Posterior vena cava (tissue), 2 donors: ENCODE results near the gene CINP. TPM values are rescaled to one million over a fixed set of nuclear protein-coding genes. Genes with fewer than 3 reads are reported as not detected.

Experiments
- DNase-seq: peaks from one replicate; pipeline ENCODE4 v3.0.0-alpha.2; 2020; ENCODE audit warnings: low spot score
- intact Hi-C, 2 donors: fragments of 100-400 bp; cut with DNase I; formaldehyde crosslinking; loops; one replicate each; pipeline versions ENCODE4 v1.14.1 to v1.14.2; 2022 to 2023
- long read RNA-seq, 2 donors: library from polyadenylated mRNA; unstranded; transcript quantifications; one replicate each; pipeline ENCODE4 v2.0.0, GENCODE V29; 2020 to 2021
- total RNA-seq, 2 donors: library from RNA; stranded (reverse); fragmentation: NEBNext Ultra II Directional; extraction: Animal tissue kit (Norgen Biotek cat#: 25700); gene quantifications; one replicate each; pipeline ENCODE4 v1.2.1, GENCODE V29; 2021
- donor health status: DM: yes; HTN: yes; CAD: no.
- donor health status: DM: yes; HTN: yes; CAD: no.

Gene CINP
- total RNA-seq = 10 to 100 TPM; 27.4 to 30.7 TPM
- long read RNA-seq, donor 1, full-length matches to known transcripts = 14 of 19 reads
- long read RNA-seq, donor 1, partial matches to known transcripts = 3 of 19 reads
- long read RNA-seq, donor 1, other reads (novel, unspliced or antisense) = 2 of 19 reads
- long read RNA-seq, donor 2, full-length matches to known transcripts = 29 of 42 reads
- long read RNA-seq, donor 2, partial matches to known transcripts = 3 of 42 reads
- long read RNA-seq, donor 2, other reads (novel, unspliced or antisense) = 10 of 42 reads

DNA sequence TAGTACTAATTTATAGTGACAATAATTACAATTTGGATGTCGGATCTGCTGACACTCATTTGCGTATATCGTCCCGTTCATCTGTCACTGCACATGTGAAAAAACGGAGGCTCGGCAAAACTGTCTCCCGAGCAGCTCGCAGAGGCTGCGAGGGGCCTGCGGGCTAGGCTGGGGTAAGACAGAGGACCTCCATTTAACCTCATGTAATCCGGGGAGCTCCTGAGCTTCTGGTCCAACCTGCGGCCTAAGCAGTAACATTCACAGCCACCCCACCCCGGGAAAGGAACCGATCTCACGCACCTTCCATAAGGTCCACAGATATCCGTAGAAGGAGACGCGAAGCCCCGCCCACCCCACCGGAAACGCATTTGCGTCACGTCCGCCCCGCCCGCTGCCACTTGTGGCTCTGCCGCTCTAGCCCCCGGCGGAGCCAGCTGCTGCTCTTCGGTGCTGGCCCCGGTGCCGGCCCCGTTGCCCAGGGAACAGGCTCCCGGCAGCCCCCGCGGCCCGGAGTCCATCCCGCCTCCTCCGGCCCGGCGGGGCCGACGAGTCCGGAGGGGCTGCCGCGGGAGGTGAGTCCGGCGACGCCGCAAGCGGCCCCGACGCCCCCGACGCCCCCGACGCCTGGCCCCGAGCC lies at the start of gene CINP, which contains the start of gene TECPR2:
Gene CINP, minus strand, starts transcription at position 346 of the 637 bp plus-strand sequence. Its CDS starts 39 bp downstream, at position 307.
Gene TECPR2, plus strand, starts transcription at position 397 of the 637 bp plus-strand sequence. CDS start 13,781 bp downstream, outside the sequence.
- DNase-seq = peak; percentile 99
- intact Hi-C loops = loop anchor here in 1 of 2 donors (10.0 kb wide), 1 partner anchor 152 kb away; no protein-coding TSS in a partner anchor

DNA sequence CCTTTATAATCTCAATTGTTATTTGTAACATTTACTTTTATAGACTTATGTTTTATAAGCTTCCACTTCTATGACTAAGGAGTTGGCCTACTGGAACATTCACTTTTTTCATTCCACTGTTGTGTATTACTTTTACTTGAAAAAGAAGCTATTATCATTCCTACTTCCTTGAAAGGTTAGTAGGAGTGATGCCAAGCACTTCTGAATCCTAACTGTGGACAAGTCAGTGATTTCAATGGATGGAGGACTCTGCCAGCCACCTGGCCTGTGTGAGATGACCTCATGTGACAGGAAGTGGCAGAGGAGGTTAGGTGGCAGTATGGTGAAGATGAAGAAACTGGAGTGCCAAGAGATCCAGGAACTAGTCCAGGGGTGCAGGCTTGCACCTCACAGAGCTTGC lies 46.0 kb upstream of the CINP start:
- intact Hi-C loops = no loop called here

DNA sequence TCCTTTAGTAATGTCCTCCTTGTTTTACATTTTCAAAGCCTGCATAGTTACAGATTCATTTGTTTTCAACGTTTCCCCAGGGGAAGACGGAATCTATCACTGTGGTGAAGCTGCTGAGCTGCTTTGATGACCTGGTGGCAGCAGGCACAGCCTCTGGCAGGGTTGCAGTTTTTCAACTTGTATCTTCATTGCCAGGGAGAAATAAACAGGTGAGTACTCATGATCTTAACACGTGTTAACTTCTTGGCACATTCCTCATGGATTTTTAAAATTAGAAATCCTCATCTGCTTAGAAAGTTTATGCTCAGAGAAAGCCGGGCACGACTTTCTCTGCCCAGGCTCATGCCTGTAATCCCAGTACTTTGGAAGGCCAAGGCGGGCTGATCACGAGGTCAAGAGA lies 44.6 kb upstream of the CINP start:
- intact Hi-C loops = no loop called here
- DNase-seq = no peak

More for the DNA sequence above, 46.0 kb upstream of the CINP start:
- DNase-seq = no peak

DNA sequence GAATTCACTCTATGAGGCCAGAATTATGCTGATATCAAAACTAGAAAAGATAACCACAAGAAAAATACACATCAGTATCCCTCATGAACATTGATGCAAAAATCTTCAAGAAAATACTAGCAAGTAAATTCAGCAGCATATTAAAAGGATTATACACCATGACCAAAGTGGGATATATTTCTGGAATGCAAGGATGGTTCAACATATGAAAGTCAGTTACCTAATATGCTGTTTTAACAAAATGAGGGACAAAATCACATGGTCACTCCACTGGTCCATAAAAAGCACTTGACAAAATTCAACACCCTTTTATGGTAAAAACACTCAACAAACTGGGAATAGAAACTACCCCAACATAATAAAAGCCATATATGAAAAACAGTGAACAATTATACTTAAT lies 40.3 kb upstream of the CINP start:
- DNase-seq = no peak
- intact Hi-C loops = no loop called here

DNA sequence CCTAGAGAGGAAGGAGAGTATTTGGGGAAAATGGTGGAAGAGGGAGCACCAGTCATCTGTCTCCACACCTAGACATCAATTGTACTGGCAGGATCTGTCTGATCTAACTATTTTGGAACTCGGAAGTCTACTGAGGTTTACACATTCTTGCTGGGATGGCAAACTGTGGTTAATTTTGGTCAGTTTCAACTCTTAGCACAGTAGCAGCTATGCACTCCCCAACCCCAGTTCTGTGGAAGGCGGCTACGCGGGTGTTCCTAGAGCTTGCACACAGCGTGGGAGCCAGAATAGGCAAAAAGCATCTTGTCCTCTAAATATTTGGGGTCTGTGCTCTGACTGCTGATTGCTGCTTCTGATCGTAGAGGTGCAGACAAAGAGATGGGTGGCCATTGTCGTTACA lies 33.8 kb upstream of the CINP start:
- DNase-seq = no peak
- intact Hi-C loops = no loop called here

DNA sequence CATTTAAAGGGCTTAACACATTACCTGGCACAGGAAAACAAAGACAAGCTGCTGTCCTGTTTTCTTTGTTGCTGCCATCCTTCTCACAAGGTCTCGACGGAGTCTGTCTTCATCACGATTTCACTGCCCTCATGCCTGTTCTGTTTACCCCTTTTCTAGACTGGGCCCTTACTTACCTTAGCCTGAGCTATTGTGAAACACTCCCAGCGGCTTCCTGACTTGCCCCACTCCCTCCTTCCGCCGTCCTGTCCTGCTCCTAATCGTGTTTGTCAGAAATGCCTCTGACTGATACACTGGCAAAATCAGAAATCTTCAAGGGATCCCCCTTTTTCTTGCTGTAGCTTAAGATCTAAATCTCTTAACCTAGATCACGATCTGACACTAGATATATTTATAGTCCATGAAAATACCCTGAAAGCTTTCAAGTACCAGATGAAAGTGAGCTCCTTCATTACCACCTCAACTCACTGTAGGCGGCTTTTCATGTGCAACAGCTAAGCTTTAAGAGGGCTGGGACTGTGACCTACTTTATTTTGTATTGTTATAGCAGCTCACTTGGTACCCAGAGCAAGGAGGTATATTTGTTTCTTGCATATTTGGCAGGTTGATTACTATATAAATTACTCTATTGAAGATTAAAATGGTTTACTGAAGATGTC lies 32.2 kb upstream of the CINP start:
- intact Hi-C loops = no loop called here
- no peak for DNase-seq

DNA sequence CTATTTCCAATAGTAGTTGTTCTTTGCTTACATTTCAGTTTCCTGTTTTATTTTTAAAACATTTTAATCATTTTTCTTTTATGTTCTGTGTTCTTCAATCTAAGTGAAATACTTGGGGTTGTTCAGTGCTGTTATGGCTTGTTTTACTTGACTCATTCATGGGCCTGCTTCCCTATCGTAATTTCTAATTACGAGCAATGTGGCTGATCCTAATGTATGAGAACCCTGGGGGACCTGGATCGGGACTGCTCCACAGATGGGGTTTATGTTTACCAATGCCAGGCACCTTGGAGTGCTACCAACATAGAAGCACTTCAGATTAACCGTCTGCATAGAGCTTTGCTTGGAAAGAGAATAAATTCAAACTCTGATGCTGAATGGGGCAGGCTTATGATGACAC lies 29.8 kb upstream of the CINP start:
- intact Hi-C loops = no loop called here

DNA sequence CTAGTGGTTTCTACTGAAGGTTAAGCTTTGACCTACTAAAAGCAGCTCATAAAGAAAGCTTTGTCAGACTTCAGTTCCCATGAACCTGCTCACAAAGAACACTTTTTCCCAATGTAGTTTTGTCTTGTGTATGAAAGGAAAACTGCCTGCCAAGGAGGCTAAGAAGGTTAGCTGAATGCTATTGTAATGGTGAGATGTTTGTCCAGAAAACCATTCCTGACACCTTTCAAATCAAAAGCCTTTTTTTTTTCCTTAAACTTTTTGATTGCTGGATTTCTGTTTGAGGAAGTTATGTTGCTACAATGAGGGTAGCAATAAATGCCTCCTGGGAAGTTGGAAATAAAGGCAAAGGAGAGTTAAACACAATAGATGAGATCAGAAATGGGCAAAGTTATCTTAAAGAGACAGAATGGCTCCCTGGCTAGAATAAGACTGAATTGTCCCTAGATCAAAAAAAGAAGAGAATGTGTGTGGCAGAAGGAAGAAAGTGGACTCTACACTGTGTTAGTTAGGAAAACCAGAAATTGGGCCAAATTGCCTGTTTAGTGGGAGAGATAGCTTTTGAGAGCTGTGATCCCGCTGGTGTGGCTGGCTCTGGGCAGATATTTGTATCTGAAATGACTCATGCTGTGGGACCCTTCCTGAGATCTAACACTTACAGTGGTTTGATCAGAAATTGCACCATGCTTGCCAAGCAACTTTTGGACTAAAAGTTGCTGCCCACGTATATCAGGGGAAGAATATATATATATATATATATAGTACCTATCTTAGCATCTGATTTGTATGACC lies 27.6 kb upstream of the CINP start:
- intact Hi-C loops = no loop called here
- no peak for DNase-seq

More for the DNA sequence above, 29.8 kb upstream of the CINP start:
- no peak for DNase-seq

DNA sequence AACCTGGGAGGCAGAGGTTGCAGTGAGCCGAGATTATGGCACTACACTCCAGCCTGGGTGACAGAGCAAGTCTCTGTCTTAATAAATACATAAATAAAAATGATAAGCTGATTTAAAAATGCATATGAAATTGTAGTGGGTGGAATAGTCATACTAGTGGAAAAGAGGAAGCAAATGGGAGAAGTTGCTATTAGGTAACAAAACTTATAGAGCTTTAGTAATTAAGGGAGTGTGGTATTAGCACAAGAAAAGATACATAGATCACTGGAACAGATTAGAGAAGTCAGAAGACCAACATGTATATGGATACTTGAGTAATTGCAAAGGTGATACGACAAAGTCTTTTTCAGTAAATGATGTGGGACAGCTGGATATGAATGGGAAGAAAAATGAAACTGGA lies 26.6 kb upstream of the CINP start:
- DNase-seq = no peak
- intact Hi-C loops = no loop called here

DNA sequence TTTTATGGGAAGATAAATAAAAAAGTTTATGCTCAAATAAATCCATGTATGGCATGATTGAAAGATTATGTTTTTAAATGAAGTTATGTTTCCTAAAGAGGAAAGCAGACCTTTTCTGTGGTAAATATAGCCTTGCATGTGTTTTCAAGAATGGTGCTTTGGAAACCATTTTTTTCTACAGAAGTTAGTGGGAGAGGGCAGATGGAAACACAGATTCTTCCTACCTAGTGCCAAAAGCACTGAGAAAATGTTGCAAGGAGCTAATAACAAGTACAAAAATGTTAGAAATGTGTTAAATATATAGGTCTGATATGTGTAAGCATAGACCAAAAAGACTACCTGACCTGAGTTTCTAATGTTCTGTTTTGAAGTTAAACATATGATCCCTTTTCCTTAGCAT lies 24.4 kb upstream of the CINP start:
- no peak for DNase-seq
- intact Hi-C loops = no loop called here

DNA sequence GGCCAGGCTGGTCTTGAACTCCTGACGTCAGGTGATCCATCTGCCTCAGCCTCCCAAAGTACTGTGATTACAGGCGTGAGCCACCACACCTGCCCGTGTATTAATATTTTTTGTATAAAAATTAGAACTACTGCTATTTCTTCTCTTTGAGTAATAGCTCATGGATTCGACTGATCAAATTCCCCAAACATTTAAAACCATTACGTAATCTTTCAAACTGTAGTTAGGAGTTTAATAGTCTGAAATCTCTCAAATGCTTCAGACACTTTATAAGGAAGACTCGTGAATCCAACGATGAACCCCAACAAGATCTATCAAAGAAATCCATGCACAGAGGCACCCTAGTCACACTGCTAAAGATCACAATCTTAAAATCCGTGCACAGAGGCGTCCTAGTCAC lies 16.1 kb upstream of the CINP start:
- intact Hi-C loops = no loop called here

DNA sequence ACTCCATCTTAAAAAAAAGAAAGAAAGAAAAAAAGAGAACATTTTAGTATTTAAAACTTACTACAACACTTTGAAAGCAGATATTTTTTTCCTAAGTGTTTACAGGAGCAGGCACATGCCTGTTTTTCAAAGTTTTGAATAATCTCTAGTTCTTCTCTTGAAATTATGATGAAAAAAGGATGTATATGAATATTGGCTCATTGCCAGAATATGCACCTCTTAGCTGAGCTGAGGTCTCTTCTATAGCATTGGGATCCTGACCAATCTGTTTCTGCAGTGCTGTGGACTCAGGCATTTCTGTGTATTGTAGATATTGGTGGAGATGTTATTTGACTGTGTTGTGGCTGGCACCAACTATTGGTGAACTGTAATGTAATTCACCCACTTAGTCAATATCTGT lies 15.0 kb upstream of the CINP start:
- no peak for DNase-seq
- intact Hi-C loops = no loop called here

More for the DNA sequence above, 16.1 kb upstream of the CINP start:
- DNase-seq = no peak

DNA sequence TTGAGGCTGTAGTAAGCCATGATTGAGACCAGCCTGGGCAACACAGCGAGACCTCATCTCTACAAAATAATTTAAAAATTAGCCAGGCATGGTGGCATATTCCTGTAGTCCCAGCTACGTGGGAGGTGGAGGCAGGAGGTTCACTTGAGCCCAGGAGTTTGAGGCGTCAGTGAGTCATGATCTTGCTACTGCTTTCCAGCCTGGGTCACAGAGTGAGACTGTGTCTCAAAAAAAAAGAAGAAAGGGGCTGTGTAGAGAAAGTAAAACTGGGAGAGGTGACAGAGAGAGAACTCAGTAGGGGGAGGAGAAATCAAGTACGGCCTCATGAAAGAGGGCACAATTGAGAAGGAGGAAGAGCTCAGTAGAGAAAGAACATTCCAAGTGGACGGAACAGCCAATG lies 12.4 kb upstream of the CINP start:
- no peak for DNase-seq
- intact Hi-C loops = no loop called here

DNA sequence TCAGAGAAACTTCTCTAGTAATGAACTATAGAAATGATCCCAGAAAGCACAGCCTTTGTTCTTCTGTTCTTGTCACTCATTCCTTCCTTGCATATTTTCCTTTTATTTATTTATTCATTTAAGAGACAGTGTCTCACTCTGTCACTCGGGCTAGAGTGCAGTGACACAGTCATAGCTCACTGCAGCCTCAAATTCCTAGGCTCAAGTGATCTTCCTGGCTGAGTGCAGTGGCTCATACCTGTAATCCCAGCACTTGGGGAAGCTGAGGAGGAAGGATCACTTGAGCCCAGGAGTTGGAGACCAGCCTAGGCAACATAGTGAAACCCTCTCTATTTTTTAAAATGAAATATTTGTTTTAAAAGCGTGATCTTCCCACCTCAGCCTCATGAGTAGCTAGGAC lies 11.6 kb upstream of the CINP start:
- no peak for DNase-seq
- intact Hi-C loops = no loop called here

DNA sequence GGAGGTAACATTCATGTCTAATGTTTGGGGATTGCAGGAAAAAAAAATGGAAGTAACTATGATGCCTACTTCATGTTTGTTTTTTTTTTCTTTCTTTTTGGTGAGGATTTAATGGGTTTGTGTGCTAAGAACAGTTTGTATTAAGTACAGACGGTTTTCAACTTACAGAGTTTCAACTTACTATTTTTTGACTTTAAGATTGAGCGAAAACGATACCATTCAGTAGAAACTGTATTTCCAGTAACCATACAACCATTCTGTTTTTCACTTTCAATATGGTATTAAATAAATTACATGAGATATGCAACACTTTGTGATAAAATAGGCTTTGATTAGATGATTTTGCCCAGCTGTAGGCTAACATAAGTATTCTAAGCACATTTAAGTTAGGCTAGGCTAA lies 10.4 kb upstream of the CINP start:
- intact Hi-C loops = no loop called here
- no peak for DNase-seq

DNA sequence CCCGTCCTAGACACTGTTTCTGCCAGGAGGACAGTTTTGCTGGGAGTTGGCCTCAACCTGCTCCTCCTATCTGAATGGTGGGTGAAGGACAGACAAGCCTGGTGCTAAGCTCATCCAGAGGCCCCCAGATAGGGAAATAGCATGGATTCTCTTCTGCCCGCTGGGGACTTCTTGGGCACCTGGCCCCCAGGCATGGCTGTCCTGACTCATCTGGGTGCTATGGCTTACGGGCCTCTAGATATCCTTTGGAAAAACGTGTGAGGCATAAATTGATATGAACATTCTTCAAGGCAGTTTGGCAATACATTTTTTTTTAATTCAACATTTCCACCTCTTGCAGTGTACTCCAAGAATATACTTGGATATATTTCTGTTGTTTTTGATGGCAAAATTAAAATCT lies 8.7 kb upstream of the CINP start:
- no peak for DNase-seq
- intact Hi-C loops = no loop called here

DNA sequence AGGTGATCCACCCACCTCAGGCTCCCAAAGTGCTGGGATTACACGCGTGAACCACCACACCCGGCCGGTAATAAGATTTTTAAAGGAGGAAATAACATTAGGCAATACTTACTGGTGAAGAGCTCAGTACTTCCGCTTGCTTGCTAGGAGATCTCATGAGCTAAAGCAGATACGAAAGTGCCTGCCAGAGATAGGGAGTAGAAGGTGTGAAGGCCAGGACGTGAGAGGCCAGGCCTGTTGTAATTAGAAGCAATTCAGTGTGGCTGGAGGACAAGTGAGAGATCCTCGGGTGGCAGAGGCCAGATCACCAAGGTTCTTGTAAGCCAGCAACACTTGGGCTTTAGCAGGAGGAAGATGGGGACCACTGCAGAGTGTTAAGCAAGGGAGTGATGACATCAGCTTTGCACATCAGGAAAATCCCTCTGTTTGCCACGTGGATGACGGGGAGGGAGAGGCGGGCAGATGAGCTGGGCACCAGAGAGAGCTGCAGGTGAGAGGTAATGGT lies 7.7 kb upstream of the CINP start:
- intact Hi-C loops = no loop called here
- DNase-seq = no peak

DNA sequence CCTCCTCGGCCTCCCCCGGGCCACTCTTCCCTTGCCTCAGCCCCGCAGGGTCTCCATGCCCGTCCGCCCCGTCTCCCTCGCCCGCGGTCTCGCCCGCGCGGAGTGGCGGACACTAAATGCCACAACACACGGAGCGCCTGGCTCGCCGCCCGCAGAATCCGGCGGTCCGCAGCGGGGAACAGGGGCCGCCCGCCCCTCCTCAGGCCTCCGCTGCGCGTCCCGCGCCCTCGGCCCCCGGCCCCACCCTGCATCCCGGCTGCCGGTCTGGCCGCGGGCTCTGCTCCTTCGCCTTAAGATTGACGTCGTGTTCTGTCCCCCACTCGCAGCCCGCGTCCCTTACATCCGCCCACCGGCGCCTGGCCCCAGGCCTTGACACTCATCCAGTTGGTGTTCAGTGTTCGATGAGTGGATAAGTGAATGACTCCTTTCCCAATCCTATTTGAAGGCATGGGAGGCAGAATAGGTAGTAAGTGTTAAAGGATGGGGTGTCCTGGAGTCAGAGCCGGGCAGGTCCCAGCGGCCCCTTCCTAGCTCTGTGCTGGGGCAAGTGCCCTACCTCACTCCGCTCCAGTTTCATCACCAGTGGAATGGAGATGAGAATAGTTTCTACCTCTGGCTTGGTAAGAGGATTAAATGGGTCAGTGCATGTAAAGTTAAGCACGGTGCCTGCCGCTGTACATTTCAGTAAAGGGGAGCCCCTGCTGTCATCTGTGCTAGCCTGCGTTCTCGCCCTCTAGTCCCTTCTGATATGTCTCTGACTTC lies 673 bp upstream of the CINP start:
- intact Hi-C loops = loop anchor here in 1 of 2 donors (10.0 kb wide), 1 partner anchor 151 kb away; no protein-coding TSS in a partner anchor
- DNase-seq = peak; percentile 85

DNA sequence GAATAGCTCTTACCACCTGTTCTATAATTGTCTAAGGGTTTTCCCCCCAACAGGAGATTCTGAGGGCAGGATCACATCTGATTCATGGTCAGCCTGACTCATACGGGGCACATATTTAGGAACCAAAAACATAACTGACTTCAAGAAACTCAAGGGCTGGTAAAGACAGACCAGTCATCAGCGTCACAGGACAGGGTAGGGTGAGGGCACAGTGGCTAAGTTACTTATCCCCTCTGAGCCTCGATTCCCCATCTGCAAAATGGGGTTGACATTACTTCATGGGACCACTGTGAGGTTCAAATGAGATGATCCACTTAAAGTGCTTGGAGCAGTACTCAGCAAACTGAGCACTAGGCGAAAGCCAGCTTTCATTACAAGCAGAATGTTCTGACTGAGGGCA lies 606 bp downstream of the CINP start:
- no peak for DNase-seq
- intact Hi-C loops = loop anchor here in 1 of 2 donors (10.0 kb wide), 1 partner anchor 153 kb away; no protein-coding TSS in a partner anchor
